ENCODE measurements around the gene ALG1L2.
"Not testable (repeated sequence)": the region's sequence is repeated elsewhere in the genome, so short reads cannot be mapped to it uniquely, and the experiment has no call there.

Gene ALG1L2

GRCh38 chr3:130081351-130081881 is at the start of gene ALG1L2:
Gene ALG1L2, plus strand, starts transcription at chr3:130081831. Its CDS starts 186 bp downstream, at chr3:130082017.
- DNase-seq, result no peak

DNA sequence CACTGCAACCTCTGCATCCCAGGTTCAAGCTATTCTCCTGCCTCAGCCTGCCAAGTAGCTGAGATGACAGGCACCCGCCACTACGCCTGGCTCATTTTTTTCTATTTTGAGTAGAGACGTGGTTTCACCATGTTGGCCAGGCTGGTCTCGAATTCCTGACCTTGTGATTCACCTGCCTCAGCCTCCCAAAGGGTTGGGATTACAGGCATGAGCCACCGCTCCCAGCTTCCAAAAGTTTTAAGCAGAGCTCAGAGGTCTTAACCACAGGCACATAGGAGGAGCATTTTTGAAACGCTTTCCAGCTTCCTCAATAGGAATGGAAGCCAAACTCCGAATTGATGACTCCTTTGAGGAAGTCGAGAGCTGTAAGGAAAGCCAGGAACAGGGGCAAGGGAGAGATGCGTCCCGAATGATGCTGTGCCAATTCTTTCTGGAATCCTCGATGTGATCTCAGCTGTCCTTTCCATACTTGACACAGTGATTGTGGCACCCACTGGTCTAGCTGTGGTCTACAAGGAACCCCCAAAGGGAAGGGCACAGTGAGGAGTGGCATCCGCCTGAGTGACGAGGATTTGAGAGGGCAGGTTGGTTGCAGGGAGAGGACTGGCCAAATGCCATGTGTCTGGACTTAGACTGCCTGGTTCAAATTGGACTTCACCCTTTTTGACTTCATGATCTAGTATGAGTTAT is 44.4 kb upstream of the ALG1L2 start:
- not testable (repeated sequence) for DNase-seq

- DNase-seq, result not testable (repeated sequence)
These were observed 38.9 kb upstream of the ALG1L2 start for GRCh38 chr3:130042736-130043135.

DNA sequence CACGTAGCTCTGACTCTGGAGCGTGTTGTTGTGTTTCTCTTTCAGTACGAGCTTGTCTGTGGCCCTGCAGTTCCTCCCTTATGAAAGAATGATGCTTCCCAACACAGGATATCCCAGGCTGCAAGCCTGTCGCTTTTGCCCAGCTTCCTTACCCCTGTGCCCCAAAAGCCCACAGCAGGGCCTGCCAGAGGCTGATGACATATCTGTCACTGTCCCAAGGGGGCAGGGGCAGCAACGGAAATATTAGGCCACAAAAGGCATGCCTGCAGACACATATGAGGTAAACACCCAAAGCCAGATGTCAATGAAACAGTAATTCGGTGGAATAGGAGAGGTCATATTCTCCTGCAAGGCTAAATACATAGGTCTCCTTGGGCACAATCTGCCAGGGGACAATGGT is 38.0 kb upstream of the ALG1L2 start:
- not testable (repeated sequence) for DNase-seq

GRCh38 chr3:130044370-130044769 is 37.3 kb upstream of the ALG1L2 start:
- no peak for DNase-seq

GRCh38 chr3:130048726-130049125 is 32.9 kb upstream of the ALG1L2 start:
- DNase-seq, result no peak

DNA sequence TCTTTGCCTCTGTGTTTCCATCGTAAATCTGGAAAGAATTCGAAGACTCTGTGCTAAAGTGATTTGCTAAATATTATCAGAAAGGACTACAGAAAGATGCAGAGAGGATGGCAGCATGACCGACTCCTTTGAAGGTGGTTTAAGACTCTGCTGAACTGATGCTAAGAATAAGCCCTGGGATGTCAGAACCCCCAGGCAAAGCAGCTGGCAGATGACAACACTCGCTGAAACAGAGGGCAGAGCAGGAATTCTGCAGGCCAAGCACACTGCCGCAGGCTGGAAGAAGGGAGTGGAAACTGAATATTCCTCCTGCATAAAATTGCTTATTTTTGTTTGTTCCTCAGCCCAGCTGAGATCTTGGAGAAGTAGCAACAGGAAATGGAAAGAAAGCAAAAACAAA is 29.3 kb upstream of the ALG1L2 start:
- DNase-seq, result not testable (repeated sequence)

GRCh38 chr3:130052965-130053364 is 28.7 kb upstream of the ALG1L2 start:
- DNase-seq, result not testable (repeated sequence)

- not testable (repeated sequence) for DNase-seq
These were observed 23.9 kb upstream of the ALG1L2 start for GRCh38 chr3:130057536-130058266.

DNA sequence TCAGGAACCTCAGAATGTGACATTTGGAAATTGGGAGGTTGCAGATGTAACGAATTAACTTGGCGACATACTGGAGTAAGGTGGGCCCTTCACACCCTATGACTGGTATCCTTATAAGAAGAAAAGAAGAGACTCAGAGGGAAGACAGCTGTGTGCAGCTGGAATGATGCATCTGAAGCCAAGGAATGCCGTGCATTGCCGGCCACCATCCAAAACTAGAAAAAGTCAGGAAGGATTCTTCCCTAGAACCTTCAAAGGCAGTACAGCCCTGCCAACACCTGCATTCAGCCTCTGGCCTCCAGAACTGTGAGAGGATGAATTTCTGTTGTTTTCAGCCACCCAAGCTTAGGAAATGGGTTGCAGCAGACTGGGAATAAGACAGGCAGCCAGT is 23.4 kb upstream of the ALG1L2 start:
- not testable (repeated sequence) for DNase-seq

- not testable (repeated sequence) for DNase-seq
These were observed 22.9 kb upstream of the ALG1L2 start for GRCh38 chr3:130058716-130059115.

DNA sequence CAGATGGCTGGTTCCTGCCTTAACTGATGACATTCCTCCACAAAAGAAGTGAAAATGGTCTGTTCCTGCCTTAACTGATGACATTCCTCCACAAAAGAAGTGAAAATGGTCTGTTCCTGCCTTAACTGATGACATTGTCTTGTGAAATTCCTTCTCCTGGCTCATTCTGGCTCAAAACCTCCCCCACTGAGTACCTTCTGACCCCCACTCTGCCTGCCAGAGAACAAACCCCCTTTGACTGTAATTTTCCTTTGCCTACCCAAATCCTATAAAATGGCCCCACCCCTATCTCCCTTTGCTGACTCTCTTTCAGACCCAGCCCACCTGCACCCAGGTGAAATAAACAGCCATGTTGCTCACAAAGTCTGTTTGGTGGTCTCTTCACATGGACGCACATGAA is 22.5 kb upstream of the ALG1L2 start:
- not testable (repeated sequence) for DNase-seq

DNA sequence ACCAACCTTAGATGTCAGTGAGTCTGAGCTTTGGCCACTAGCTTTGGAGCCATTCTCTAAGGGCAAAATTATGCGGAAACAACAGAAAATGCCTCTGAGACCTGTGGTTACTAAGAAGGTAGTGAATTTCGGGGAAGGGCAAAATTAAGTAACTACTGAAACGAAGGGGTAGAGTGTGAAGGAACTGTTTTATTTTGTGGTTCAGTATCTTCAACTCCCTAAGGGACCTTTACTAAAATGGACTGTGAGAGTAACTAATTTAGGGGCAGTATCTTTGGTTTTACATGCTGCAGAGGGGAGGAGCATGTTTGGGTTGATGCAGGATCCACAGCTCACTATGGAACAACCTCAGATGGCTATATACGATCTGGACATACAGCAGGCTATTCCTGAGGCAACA is 8.0 kb upstream of the ALG1L2 start:
- no peak for DNase-seq

GRCh38 chr3:130077636-130078035 is 4.0 kb upstream of the ALG1L2 start:
- DNase-seq, result no peak

GRCh38 chr3:130083363-130084090 is 1.9 kb downstream of the ALG1L2 start:
- not testable (repeated sequence) for DNase-seq

- no peak for DNase-seq
These were observed 2.9 kb downstream of the ALG1L2 start for GRCh38 chr3:130084436-130084980.

DNA sequence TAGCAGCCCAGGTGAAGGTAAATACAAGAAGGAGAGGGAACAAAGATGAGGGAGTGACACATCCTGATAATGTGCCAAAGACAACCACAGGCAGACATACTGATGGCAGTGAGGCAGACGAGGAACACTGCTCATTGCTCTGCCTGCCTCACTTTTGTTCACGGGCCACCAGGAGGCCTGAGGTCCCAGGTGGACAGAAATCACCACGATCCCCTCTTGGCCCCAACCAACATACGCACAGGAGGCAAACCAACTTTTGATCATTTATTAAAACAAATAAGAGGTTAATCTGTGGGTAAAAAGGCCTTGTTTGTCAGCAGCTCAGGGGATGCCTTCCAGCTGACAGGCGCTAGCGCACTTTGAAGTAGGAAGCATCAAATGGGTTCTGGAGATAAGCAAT is 4.2 kb downstream of the ALG1L2 start:
- DNase-seq, result no peak

- not testable (repeated sequence) for DNase-seq
These were observed 5.0 kb downstream of the ALG1L2 start for GRCh38 chr3:130086628-130087027.

DNA sequence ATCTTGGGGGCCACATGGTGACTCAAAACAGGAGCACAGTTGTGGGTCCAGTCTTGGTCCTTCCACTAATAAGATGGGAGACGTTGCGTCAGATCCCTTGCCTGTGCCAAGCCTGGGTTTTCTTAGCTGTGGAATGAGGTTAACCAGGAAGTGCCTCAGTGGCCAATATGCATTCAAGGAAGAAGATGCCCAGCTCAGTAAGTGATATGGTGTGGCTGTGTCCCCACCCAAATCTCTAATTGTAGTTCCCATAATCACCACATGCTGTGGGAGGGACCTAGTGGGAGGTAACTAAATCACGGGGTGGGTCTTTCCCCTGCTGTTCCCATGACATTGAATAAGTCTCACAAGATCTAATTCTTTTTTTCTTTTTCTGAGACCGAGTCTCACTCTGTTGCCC is 6.4 kb downstream of the ALG1L2 start:
- no peak for DNase-seq

- not testable (repeated sequence) for DNase-seq
These were observed 9.1 kb downstream of the ALG1L2 start for GRCh38 chr3:130090681-130091080.

DNA sequence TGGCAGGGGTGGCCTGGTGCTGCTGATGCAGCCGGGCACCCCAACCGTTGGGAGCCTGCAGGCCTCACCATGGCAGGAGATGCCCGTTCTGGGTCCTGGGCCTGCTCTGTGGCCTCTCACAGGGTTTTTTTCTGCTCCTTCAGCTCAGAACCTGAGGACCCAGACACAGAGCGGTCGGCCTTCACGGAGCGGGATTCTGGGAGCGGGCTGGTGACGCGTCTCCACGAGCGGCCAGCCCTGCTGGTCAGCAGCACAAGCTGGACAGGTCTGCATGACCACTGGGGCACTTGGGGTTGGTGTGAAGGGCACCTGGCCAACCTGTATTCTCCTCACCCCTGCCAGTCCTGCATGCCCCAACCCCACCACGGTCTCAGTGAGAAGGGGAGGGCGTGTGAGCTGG is 10.3 kb downstream of the ALG1L2 start:
- no peak for DNase-seq

DNA sequence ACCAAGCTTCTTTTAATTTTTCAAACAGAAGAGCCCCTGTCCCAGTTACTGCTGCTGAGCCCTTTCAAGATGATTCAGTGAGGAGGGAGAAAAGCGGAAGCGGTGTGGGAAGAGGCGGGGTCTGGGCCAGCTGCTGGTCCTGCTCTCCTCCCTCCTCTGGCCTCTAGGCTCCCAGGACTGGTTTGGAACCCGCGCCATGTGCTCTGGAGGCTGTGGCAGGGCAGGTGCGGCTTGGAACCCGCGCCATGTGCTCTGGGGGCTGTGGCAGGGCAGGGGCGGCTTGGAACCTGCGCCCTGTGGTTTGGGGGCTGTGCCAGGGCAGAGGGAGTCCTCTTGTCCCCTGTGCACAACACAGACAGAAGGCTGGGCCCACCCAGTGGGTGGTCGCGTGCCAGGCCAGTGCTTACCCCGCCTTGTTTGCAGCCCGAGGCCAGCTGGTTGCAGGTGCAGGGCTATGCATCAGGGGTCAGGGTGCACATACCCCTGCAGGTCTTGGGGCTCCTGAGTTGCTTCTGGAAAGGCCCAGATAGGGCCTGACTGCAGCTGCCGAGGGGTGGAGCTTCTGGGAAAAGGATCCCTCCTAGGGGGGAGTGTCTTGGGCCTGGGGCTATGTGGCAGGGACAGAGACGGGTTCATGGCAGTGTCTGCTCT is 12.2 kb downstream of the ALG1L2 start:
- DNase-seq, result no peak

Data from NCI-H1105 (cell line).